H9 (cell line): ENCODE measurements around the gene TRPC5OS. TPM values are rescaled to one million over a fixed set of nuclear protein-coding genes. Genes with fewer than 3 reads are reported as not detected.

ENCODE experiments used
- DNase-seq: peaks from one replicate; pipeline ENCODE4 v3.0.0-alpha.2; 2017
- H2AFZ ChIP-seq: one replicate; pipeline ENCODE4 v1.6.1; 2013; ENCODE audit warnings: mild to moderate bottlenecking, low read length, control low read depth, moderate library complexity
- H2AK5ac ChIP-seq: 2 replicates; pipeline ENCODE4 v1.6.1; 2013; ENCODE audit warnings: low read length, control low read depth, mixed read lengths; ENCODE audit not compliant: insufficient read length
- H2BK120ac ChIP-seq: one replicate; pipeline ENCODE4 v1.6.1; 2013; ENCODE audit warnings: low read depth, mild to moderate bottlenecking, low read length, control low read depth, inconsistent platforms; ENCODE audit not compliant: poor library complexity, severe bottlenecking
- H2BK12ac ChIP-seq: 2 replicates; pipeline ENCODE4 v1.6.1; 2013; ENCODE audit warnings: low read length, control low read depth, mixed read lengths, low read depth; ENCODE audit not compliant: insufficient read length
- H2BK15ac ChIP-seq: 2 replicates; pipeline ENCODE4 v1.6.1; 2013; ENCODE audit warnings: low read depth, low read length, control low read depth
- H2BK20ac ChIP-seq: one replicate; pipeline ENCODE4 v1.6.1; 2013; ENCODE audit warnings: low read depth, mild to moderate bottlenecking, low read length, control low read depth, inconsistent platforms; ENCODE audit not compliant: poor library complexity, severe bottlenecking
- H2BK5ac ChIP-seq: 2 replicates; pipeline ENCODE4 v1.6.1; 2013; ENCODE audit warnings: low read length, control low read depth, mixed read lengths; ENCODE audit not compliant: insufficient read length
- H3K14ac ChIP-seq: 2 replicates; pipeline ENCODE4 v1.6.1; 2013; ENCODE audit warnings: low read length, control low read depth; ENCODE audit not compliant: insufficient read depth
- H3K18ac ChIP-seq: 2 replicates; pipeline ENCODE4 v1.6.1; 2013; ENCODE audit warnings: low read depth, mild to moderate bottlenecking, mixed read lengths, low read length, control low read depth; ENCODE audit not compliant: insufficient read length
- H3K23ac ChIP-seq: 2 replicates; pipeline ENCODE4 v1.6.1; 2013; ENCODE audit warnings: low read length, control low read depth, mixed read lengths, low read depth; ENCODE audit not compliant: insufficient read length
- H3K23me2 ChIP-seq: 2 replicates; pipeline ENCODE4 v1.6.1; 2013; ENCODE audit warnings: low read depth, mild to moderate bottlenecking, mixed read lengths, low read length, control low read depth; ENCODE audit not compliant: insufficient read length, poor library complexity, severe bottlenecking
- H3K27ac ChIP-seq: 2 replicates; pipeline ENCODE4 v1.5.1; 2013; ENCODE audit warnings: low read length, control low read depth, mixed read lengths, low read depth; ENCODE audit not compliant: insufficient read length
- H3K27me3 ChIP-seq: 2 replicates; pipeline ENCODE4 v1.6.1; 2013; ENCODE audit warnings: low read length, control low read depth, inconsistent platforms; ENCODE audit not compliant: insufficient read depth
- H3K4ac ChIP-seq: 2 replicates; pipeline ENCODE4 v1.6.1; 2013; ENCODE audit warnings: low read depth, mild to moderate bottlenecking, control low read depth, inconsistent platforms, low read length, moderate library complexity
- H3K4me1 ChIP-seq: 2 replicates; pipeline ENCODE4 v1.6.1; 2013; ENCODE audit warnings: low read length, control low read depth, inconsistent platforms; ENCODE audit not compliant: insufficient read depth
- H3K4me2 ChIP-seq: 2 replicates; pipeline ENCODE4 v1.6.1; 2013; ENCODE audit warnings: low read length, control low read depth, mixed read lengths; ENCODE audit not compliant: insufficient read length, insufficient read depth
- H3K56ac ChIP-seq: 2 replicates; pipeline ENCODE4 v1.6.1; 2013; ENCODE audit warnings: low read depth, mild to moderate bottlenecking, mixed read lengths, low read length, control low read depth; ENCODE audit not compliant: insufficient read length
- H3K79me1 ChIP-seq: 2 replicates; pipeline ENCODE4 v1.6.1; 2013; ENCODE audit warnings: low read depth, mild to moderate bottlenecking, moderate library complexity, low read length, control low read depth, inconsistent platforms; ENCODE audit not compliant: insufficient read depth, poor library complexity, severe bottlenecking
- H3K79me2 ChIP-seq: 2 replicates; pipeline ENCODE4 v1.6.1; 2013; ENCODE audit warnings: low read length, control low read depth, inconsistent platforms; ENCODE audit not compliant: insufficient read depth
- H3K9ac ChIP-seq: 2 replicates; pipeline ENCODE4 v1.6.1; 2013; ENCODE audit warnings: low read length, control low read depth, mixed read lengths; ENCODE audit not compliant: insufficient read length; ENCODE audit errors: extremely low read depth
- H3K9me3 ChIP-seq: one replicate; pipeline ENCODE4 v1.6.1; 2013; ENCODE audit warnings: low read depth, low read length, inconsistent platforms; ENCODE audit not compliant: control insufficient read depth
- H3T11ph ChIP-seq: one replicate; pipeline ENCODE4 v1.6.1; 2013; ENCODE audit warnings: mild to moderate bottlenecking, low read length, control low read depth, inconsistent platforms
- H4K20me1 ChIP-seq: one replicate; pipeline ENCODE4 v1.6.1; 2013; ENCODE audit not compliant: control insufficient read depth, insufficient read length, insufficient read depth
- H4K5ac ChIP-seq: 2 replicates; pipeline ENCODE4 v1.6.1; 2013; ENCODE audit warnings: low read depth, mild to moderate bottlenecking, mixed read lengths, low read length, control low read depth; ENCODE audit not compliant: insufficient read length
- H4K8ac ChIP-seq: replicated peaks from 2 replicates; pipeline ENCODE4 v1.6.1; 2013; ENCODE audit warnings: low read length, control low read depth, mixed read lengths, low read depth; ENCODE audit not compliant: insufficient read length
- H4K91ac ChIP-seq: 2 replicates; pipeline ENCODE4 v1.6.1; 2013; ENCODE audit warnings: low read depth, mild to moderate bottlenecking, moderate library complexity, mixed read lengths, low read length, control low read depth; ENCODE audit not compliant: insufficient read length
- H3K27ac Mint-ChIP-seq, 3 experiments: 2 replicates in 2 of 3; 3 replicates in 1 of 3; pipeline ENCODE4 v1.8.0; 2020 to 2021; ENCODE audit warnings: mixed read lengths in 3 of 3, mild to moderate bottlenecking in 1 of 3, moderate library complexity in 1 of 3
- H3K27me3 Mint-ChIP-seq: 2 replicates; pipeline ENCODE4 v1.8.0; 2021; ENCODE audit warnings: low read depth, mild to moderate bottlenecking, moderate library complexity, mixed read lengths
- H3K36me3 Mint-ChIP-seq, 3 experiments: 2 replicates in 2 of 3; 3 replicates in 1 of 3; pipeline ENCODE4 v1.8.0; 2020 to 2021; ENCODE audit warnings: low read depth in 3 of 3, mixed read lengths in 3 of 3; ENCODE audit not compliant: insufficient read depth in 1 of 3
- H3K4me1 Mint-ChIP-seq, 2 experiments: 2 replicates each; pipeline ENCODE4 v1.8.0; 2020; ENCODE audit warnings: mixed read lengths in 2 of 2
- H3K4me3 Mint-ChIP-seq, 2 experiments: 2 replicates in 1 of 2; 3 replicates in 1 of 2; pipeline ENCODE4 v1.8.0; 2020 to 2021; ENCODE audit warnings: mild to moderate bottlenecking in 2 of 2, mixed read lengths in 2 of 2, moderate library complexity in 1 of 2
- H3K9me3 Mint-ChIP-seq, 2 experiments: 2 replicates in 1 of 2; 3 replicates in 1 of 2; pipeline ENCODE4 v1.8.0; 2020; ENCODE audit warnings: mild to moderate bottlenecking in 2 of 2, mixed read lengths in 2 of 2, moderate library complexity in 1 of 2
- CTCF ChIP-seq: fragments of 200-600 bp; sonication (generic); conservative IDR thresholded peaks from 3 replicates; pipeline ENCODE4 v1.8.0; 2021; ENCODE audit warnings: antibody characterized with exemption, mild to moderate bottlenecking
- WGBS: extraction: QIAGEN DNeasy Blood & Tissue Kit; methylation state at CpG from one replicate; pipeline ENCODE4 v1.1.7; 2013; ENCODE audit warnings: missing lambda C conversion rate, low lambda C conversion rate, mixed read lengths; ENCODE audit not compliant: insufficient read length; ENCODE audit errors: extremely low coverage; 5-methylcytosine and 5-hydroxymethylcytosine counted together
- total RNA-seq: library from RNA; stranded (reverse); gene quantifications from 2 replicates; pipeline ENCODE4 v1.2.1, GENCODE V29; 2021

Gene TRPC5OS
- total RNA-seq, 1 experiment from 2014 or later: not detected

DNA sequence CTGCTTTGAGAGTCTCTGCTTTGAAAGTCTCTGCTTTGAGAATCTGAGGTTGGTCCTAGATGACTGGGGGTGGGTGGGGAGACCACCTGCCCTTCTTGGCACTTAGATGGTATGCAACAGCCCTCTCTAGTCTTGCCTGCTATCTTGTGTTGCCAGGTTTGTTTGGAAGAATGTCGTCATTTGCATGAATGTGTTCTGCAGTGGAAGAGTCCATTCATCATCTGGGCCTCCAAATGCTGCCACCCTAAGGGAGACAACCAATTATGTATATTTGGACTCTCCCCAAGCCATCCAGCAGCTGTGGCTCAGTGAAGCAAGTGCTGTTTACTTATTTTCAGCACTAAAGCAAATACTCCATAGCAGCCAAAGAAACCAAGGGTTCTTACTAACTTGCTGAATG, 44.6 kb upstream of the TRPC5OS start:
- H3K4me2 ChIP-seq: no peak overlapping the region
- H3K79me2 ChIP-seq: no peaks in the 10 kb centered on the region; the same call in 1 of the 2 replicates
- no peaks in the 10 kb centered on the region for H4K20me1 ChIP-seq
- no peak overlapping the region for H3K9ac ChIP-seq
- no peak overlapping the region for H2BK5ac ChIP-seq
- no peak overlapping the region for H3K18ac ChIP-seq
- H3K4ac ChIP-seq: no peak overlapping the region
- no peak overlapping the region for H4K8ac ChIP-seq
- no peak overlapping the region for H4K91ac ChIP-seq
- no peaks in the 10 kb centered on the region for H3K9me3 ChIP-seq
- no peak overlapping the region for H2BK15ac ChIP-seq
- no peaks in the 10 kb centered on the region for H3K23me2 ChIP-seq
- peak overlapping the region in 1 of 3 experiments; percentile 19; a peak in 1 of 7 replicates for H3K27ac Mint-ChIP-seq
- no peak overlapping the region for H3K27ac ChIP-seq
- H3T11ph ChIP-seq: no peak overlapping the region
- H2BK12ac ChIP-seq: no peak overlapping the region
- no peak overlapping the region for H3K56ac ChIP-seq
- no peak overlapping the region for H2BK120ac ChIP-seq
- H3K27me3 ChIP-seq: no peaks in the 10 kb centered on the region
- no peak overlapping the region for H3K14ac ChIP-seq
- peaks cover 3 to 4% of the 10 kb centered on the region in 2 experiments; a peak in 2 of 4 replicates for H3K4me1 Mint-ChIP-seq
- H2BK20ac ChIP-seq: no peak overlapping the region
- no peak for TF ChIP-seq CTCF
- H3K9me3 Mint-ChIP-seq: peaks cover 11 to 18% of the 10 kb centered on the region in 2 experiments; a peak in 4 of 5 replicates
- H3K79me1 ChIP-seq: no peaks in the 10 kb centered on the region
- no peaks in the 10 kb centered on the region; the same call in 1 of the 2 replicates for H3K27me3 Mint-ChIP-seq
- H3K4me3 Mint-ChIP-seq: no peak overlapping the region
- WGBS: no CpG with 5 or more reads among the region's 1 CpG
- H3K36me3 Mint-ChIP-seq: peaks cover 5 to 10% (median 6%) of the 10 kb centered on the region in 3 experiments; a peak in 6 of 7 replicates
- DNase-seq: no peak
- H3K23ac ChIP-seq: no peak overlapping the region
- no peak overlapping the region for H2AFZ ChIP-seq
- no peak overlapping the region for H4K5ac ChIP-seq
- no peak overlapping the region for H2AK5ac ChIP-seq
- H3K4me1 ChIP-seq: no peaks in the 10 kb centered on the region
